Measurements from ENCODE around the gene PIAS1. TPM values are rescaled to one million over a fixed set of nuclear protein-coding genes. Genes with fewer than 3 reads are reported as not detected.

PIAS1 gene
- total and polyA plus RNA-seq, 3 donors from 2014 or later = 57.2 to 87.6 (median 60.5) TPM

- Histone ChIP-seq H3K27ac (no peak overlapping the region), H3K27me3 (no peaks in the 10 kb centered on the region), H3K4me1 (peaks cover 19% of the 10 kb centered on the region), H3K36me3 (ENCODE audit: low read depth, missing control alignments) (no peaks in the 10 kb centered on the region), H3K9me3 (no peaks in the 10 kb centered on the region), H3K4me3 (no peak overlapping the region)
- intact Hi-C loops (cut with DNase I; ENCODE audit: low total_unique reads) = no loop called here
- TF ChIP-seq, protein P1, sequence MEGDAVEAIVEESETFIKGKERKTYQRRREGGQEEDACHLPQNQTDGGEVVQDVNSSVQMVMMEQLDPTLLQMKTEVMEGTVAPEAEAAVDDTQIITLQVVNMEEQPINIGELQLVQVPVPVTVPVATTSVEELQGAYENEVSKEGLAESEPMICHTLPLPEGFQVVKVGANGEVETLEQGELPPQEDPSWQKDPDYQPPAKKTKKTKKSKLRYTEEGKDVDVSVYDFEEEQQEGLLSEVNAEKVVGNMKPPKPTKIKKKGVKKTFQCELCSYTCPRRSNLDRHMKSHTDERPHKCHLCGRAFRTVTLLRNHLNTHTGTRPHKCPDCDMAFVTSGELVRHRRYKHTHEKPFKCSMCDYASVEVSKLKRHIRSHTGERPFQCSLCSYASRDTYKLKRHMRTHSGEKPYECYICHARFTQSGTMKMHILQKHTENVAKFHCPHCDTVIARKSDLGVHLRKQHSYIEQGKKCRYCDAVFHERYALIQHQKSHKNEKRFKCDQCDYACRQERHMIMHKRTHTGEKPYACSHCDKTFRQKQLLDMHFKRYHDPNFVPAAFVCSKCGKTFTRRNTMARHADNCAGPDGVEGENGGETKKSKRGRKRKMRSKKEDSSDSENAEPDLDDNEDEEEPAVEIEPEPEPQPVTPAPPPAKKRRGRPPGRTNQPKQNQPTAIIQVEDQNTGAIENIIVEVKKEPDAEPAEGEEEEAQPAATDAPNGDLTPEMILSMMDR (IDR thresholded peaks at IDR 0.05) = no peak
- TF ChIP-seq POLR2A (IDR thresholded peaks at IDR 0.05) = no peak
- 92 to 96% methylated on average over 5 of the region's 5 CpGs for WGBS, 2 donors
- DNase-seq = no peak
These were observed 130.7 kb downstream of the PIAS1 start for GRCh38 chr15:68184616-68185480.

GRCh38 chr15:68186671-68187397 is 132.7 kb downstream of the PIAS1 start:
- TF ChIP-seq, protein P1 (IDR thresholded peaks at IDR 0.05) = no peak
- TF ChIP-seq POLR2A (IDR thresholded peaks at IDR 0.05) = no peak
- H3K4me1 ChIP-seq = peaks cover 19% of the 10 kb centered on the region
- intact Hi-C loops (cut with DNase I; ENCODE audit: low total_unique reads) = no loop called here
- no peaks in the 10 kb centered on the region for H3K36me3 ChIP-seq (ENCODE audit: low read depth, missing control alignments)
- WGBS, 2 donors = 59 to 79% methylated on average over 5 of the region's 5 CpGs
- peak overlapping the region in 1 of 2 donors; percentile 75 for H3K27ac ChIP-seq
- H3K4me3 ChIP-seq = no peak overlapping the region
- DNase-seq = no peak
- H3K9me3 ChIP-seq = no peaks in the 10 kb centered on the region
- no peaks in the 10 kb centered on the region for H3K27me3 ChIP-seq

DNA sequence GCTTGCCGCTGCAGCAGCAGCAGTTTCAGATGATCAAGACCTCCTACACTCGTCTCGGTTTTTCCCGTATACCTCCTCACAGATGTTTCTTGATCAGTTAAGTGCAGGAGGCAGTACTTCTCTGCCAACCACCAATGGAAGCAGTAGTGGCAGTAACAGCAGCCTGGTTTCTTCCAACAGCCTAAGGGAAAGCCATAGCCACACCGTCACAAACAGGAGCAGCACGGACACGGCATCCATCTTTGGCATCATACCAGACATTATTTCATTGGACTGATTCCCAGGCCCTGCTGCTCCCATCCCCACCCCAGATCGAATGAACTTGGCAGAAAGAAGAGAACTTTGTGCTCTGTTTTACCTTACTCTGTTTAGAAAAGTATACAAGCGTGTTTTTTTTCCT is 133.4 kb downstream of the PIAS1 start:
- DNase-seq = peak; percentile 73
- H3K4me3 ChIP-seq = no peak overlapping the region
- intact Hi-C loops (cut with DNase I; ENCODE audit: low total_unique reads) = no loop called here
- H3K27ac ChIP-seq = peak overlapping the region; percentile 55 to 75
- H3K9me3 ChIP-seq = no peaks in the 10 kb centered on the region
- no peaks in the 10 kb centered on the region for H3K36me3 ChIP-seq (ENCODE audit: low read depth, missing control alignments)
- H3K4me1 ChIP-seq = peaks cover 19% of the 10 kb centered on the region
- H3K27me3 ChIP-seq = no peaks in the 10 kb centered on the region
- TF ChIP-seq, protein P1 (IDR thresholded peaks at IDR 0.05) = no peak
- TF ChIP-seq POLR2A (IDR thresholded peaks at IDR 0.05) = no peak
- 24 to 53% methylated on average over 9 of the region's 9 CpGs for WGBS, 2 donors

DNA sequence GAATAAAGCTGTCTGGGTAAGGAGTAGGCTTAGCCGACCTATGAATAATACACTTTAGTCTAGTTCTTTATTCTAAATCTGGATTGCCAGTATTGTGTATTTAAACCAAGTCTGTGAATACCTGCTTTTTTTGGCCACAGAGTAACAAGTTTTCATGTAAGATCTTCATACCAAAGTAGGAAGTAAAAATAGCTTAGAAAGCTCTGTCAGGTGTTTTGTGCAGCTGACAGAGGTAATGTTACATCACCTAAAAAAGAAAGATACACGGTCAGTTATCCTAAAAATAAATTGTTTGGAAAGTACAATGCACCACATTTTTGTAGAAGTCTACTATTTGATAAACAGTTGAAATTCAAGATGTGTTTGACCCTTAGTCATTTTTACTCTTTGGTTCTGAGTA is 134.5 kb downstream of the PIAS1 start:
- Histone ChIP-seq H3K4me3 (no peak overlapping the region), H3K4me1 (peaks cover 19% of the 10 kb centered on the region), H3K27me3 (no peaks in the 10 kb centered on the region), H3K36me3 (ENCODE audit: low read depth, missing control alignments) (no peaks in the 10 kb centered on the region), H3K9me3 (no peaks in the 10 kb centered on the region), H3K27ac (peak overlapping the region; percentile 55 to 75)
- TF ChIP-seq, protein P1 (IDR thresholded peaks at IDR 0.05) = no peak
- TF ChIP-seq POLR2A (IDR thresholded peaks at IDR 0.05) = no peak
- intact Hi-C loops (cut with DNase I; ENCODE audit: low total_unique reads) = no loop called here
- DNase-seq = no peak
- WGBS, 2 donors = 67 to 78% methylated on average over 2 of the region's 2 CpGs
